Natural killer cell (primary cell): Measurements from ENCODE around the gene TMEM184A. TPM values are rescaled to one million over a fixed set of nuclear protein-coding genes. Genes with fewer than 3 reads are reported as not detected.

Experiments used
- ATAC-seq, 3 donors: fragments of 150-1000 bp in 2 of 3; fragments of 200-7000 bp in 1 of 3; cut with Tn5 transposase; 1 replicate in 1 of 3; 2 replicates in 2 of 3; pipeline ENCODE4 v1.10.0; 2021; ENCODE audit warnings: mild to moderate bottlenecking in 2 of 3, moderate library complexity in 2 of 3
- DNase-seq, 2 donors: peaks; one replicate each; pipeline versions ENCODE4 v3.0.0 to v3.0.0-alpha.2; 2013 to 2021; ENCODE audit warnings: mixed read lengths in 1 of 2
- H3K27ac ChIP-seq: one replicate; pipeline ENCODE4 v1.5.1; 2013; ENCODE audit warnings: mild to moderate bottlenecking, low read length
- H3K27me3 ChIP-seq: one replicate; pipeline ENCODE4 v1.6.1; 2013; ENCODE audit warnings: low read length; ENCODE audit not compliant: control insufficient read depth, insufficient read depth
- H3K36me3 ChIP-seq: one replicate; pipeline ENCODE4 v1.6.1; 2013; ENCODE audit warnings: low read length; ENCODE audit not compliant: control insufficient read depth, insufficient read depth
- H3K4me1 ChIP-seq: one replicate; pipeline ENCODE4 v1.6.1; 2013; ENCODE audit warnings: low read length; ENCODE audit not compliant: control insufficient read depth, insufficient read depth
- H3K4me3 ChIP-seq: one replicate; pipeline ENCODE4 v1.5.1; 2013; ENCODE audit warnings: low read length
- H3K9me3 ChIP-seq: one replicate; pipeline ENCODE4 v1.6.1; 2013; ENCODE audit warnings: low read length; ENCODE audit not compliant: control insufficient read depth, insufficient read depth
- H3K27ac Mint-ChIP-seq, 2 donors: one replicate each; pipeline ENCODE4 v1.8.0; 2022; ENCODE audit warnings: mild to moderate bottlenecking in 2 of 2, mixed read lengths in 2 of 2, moderate library complexity in 1 of 2
- H3K27me3 Mint-ChIP-seq, 2 donors: one replicate each; pipeline ENCODE4 v1.8.0; 2022; ENCODE audit warnings: low read depth in 2 of 2, mixed read lengths in 2 of 2
- H3K36me3 Mint-ChIP-seq: one replicate; pipeline ENCODE4 v1.8.0; 2022; ENCODE audit warnings: mixed read lengths
- H3K4me1 Mint-ChIP-seq, 2 donors: one replicate each; pipeline ENCODE4 v1.8.0; 2022; ENCODE audit warnings: mixed read lengths in 2 of 2
- H3K4me3 Mint-ChIP-seq: one replicate; pipeline ENCODE4 v1.8.0; 2022; ENCODE audit warnings: mild to moderate bottlenecking, moderate library complexity, mixed read lengths
- H3K9me3 Mint-ChIP-seq, 2 donors: one replicate each; pipeline ENCODE4 v1.8.0; 2022; ENCODE audit warnings: mixed read lengths in 2 of 2
- CTCF ChIP-seq: fragments of 200-600 bp; IDR thresholded peaks from one replicate; pipeline ENCODE4 v1.8.0; 2022; ENCODE audit warnings: antibody characterized with exemption
- WGBS: methylation state at CpG from one replicate; pipeline ENCODE4 v1.1.7; 2013; ENCODE audit warnings: missing lambda C conversion rate; ENCODE audit not compliant: insufficient coverage; 5-methylcytosine and 5-hydroxymethylcytosine counted together
- intact Hi-C: fragments of 100-400 bp; cut with micrococcal nuclease; formaldehyde crosslinking; loops from one replicate; pipeline ENCODE4 v1.14.2; 2022
- total RNA-seq, 4 donors: library from RNA; stranded (reverse); fragments of 120-200 nt in 1 of 4; gene quantifications; one replicate each; pipeline versions ENCODE4 v1.2.3 to v1.2.4, GENCODE V29; 2013 to 2022

Gene TMEM184A
- total RNA-seq, 3 donors from 2014 or later (not counting 1 experiment from before 2014, with no cell fraction given) = 0.14 TPM; not detected in 2

- TF ChIP-seq CTCF = no peak
- no peak overlapping the region for H3K4me3 Mint-ChIP-seq
- no peaks in the 10 kb centered on the region for H3K9me3 ChIP-seq
- H3K27me3 Mint-ChIP-seq = no peaks in the 10 kb centered on the region
- no peak for DNase-seq
- no peak for ATAC-seq
- no peaks in the 10 kb centered on the region for H3K9me3 Mint-ChIP-seq
- H3K27ac Mint-ChIP-seq = no peak overlapping the region
- no peak overlapping the region for H3K4me3 ChIP-seq
- H3K4me1 Mint-ChIP-seq = peaks cover 19 to 27% of the 10 kb centered on the region in 2 donors
- peaks cover 34% of the 10 kb centered on the region for H3K4me1 ChIP-seq
- intact Hi-C loops = no loop called here
- no peaks in the 10 kb centered on the region for H3K36me3 Mint-ChIP-seq
- no peak overlapping the region for H3K27ac ChIP-seq
- 90% methylated on average over 7 of the region's 7 CpGs for WGBS
- peaks cover 25% of the 10 kb centered on the region for H3K36me3 ChIP-seq
- no peaks in the 10 kb centered on the region for H3K27me3 ChIP-seq
Observed at GRCh38 chr7:1536455-1536742, 19.6 kb downstream of the TMEM184A start.

GRCh38 chr7:1535701-1536454 lies 20.1 kb downstream of the TMEM184A start:
- ATAC-seq (no peak), DNase-seq (no peak)
- Histone ChIP-seq H3K36me3 (peaks cover 22% of the 10 kb centered on the region), H3K4me3 (no peak overlapping the region), H3K4me1 (peaks cover 36% of the 10 kb centered on the region), H3K9me3 (no peaks in the 10 kb centered on the region), H3K27me3 (no peaks in the 10 kb centered on the region), H3K27ac (no peak overlapping the region)
- Mint-ChIP-seq H3K4me1 (peaks cover 19 to 27% of the 10 kb centered on the region in 2 donors), H3K27ac (no peak overlapping the region), H3K4me3 (no peak overlapping the region), H3K9me3 (no peaks in the 10 kb centered on the region), H3K36me3 (no peaks in the 10 kb centered on the region), H3K27me3 (no peaks in the 10 kb centered on the region)
- intact Hi-C loops = no loop called here
- 85% methylated on average over 42 of the region's 42 CpGs for WGBS
- no peak for TF ChIP-seq CTCF

GRCh38 chr7:1535100-1535458 lies 20.9 kb downstream of the TMEM184A start:
- Histone ChIP-seq H3K4me3 (no peak overlapping the region), H3K27me3 (no peaks in the 10 kb centered on the region), H3K4me1 (peaks cover 39% of the 10 kb centered on the region), H3K27ac (no peak overlapping the region), H3K36me3 (peaks cover 15% of the 10 kb centered on the region), H3K9me3 (no peaks in the 10 kb centered on the region)
- ATAC-seq (no peak), DNase-seq (no peak)
- Mint-ChIP-seq H3K4me3 (no peak overlapping the region), H3K27ac (peak overlapping the region in 1 of 2 donors; percentile 94), H3K36me3 (no peaks in the 10 kb centered on the region), H3K4me1 (peaks cover 19 to 27% of the 10 kb centered on the region in 2 donors), H3K9me3 (no peaks in the 10 kb centered on the region), H3K27me3 (no peaks in the 10 kb centered on the region)
- WGBS = 82% methylated on average over 6 of the region's 6 CpGs
- TF ChIP-seq CTCF = no peak
- intact Hi-C loops = no loop called here
